PFSK-1 (cell line): ENCODE results near the gene MYO1E.

Experiments
- POLR2AphosphoS5 ChIP-seq: IDR thresholded peaks from 2 replicates; pipeline ENCODE4 v1.6.1; 2012; ENCODE audit warnings: low read depth, mild to moderate bottlenecking, control low read depth, low read length, moderate library complexity
- REST ChIP-seq, 2 experiments: IDR thresholded peaks; 2 replicates each; pipeline versions ENCODE4 v1.6.1 to v1.8.0; 2011 to 2012; ENCODE audit warnings: low read depth in 2 of 2, low read length in 2 of 2, control low read depth in 1 of 2, inconsistent platforms in 1 of 2, mild to moderate bottlenecking in 1 of 2, moderate library complexity in 1 of 2; ENCODE audit not compliant: insufficient read depth in 1 of 2
- SIN3A ChIP-seq: IDR thresholded peaks from 2 replicates; pipeline ENCODE4 v1.6.1; 2012; ENCODE audit warnings: mild to moderate bottlenecking, low read length, moderate library complexity, borderline replicate concordance; ENCODE audit not compliant: insufficient read depth
- TAF1 ChIP-seq: IDR thresholded peaks from 2 replicates; pipeline ENCODE4 v1.6.1; 2012; ENCODE audit warnings: low read length, control low read depth, borderline replicate concordance; ENCODE audit not compliant: insufficient read depth

GRCh38 chr15:59407946-59408345 is 35.3 kb upstream of the MYO1E start:
- TF ChIP-seq TAF1 = no peak
- TF ChIP-seq REST (IDR thresholded peaks at IDR 0.05; ENCODE audit: insufficient read depth in 1 of 2, low read depth in 2 of 2, low read length in 2 of 2) = no peak
- TF ChIP-seq SIN3A = no peak
- no peak for TF ChIP-seq POLR2AphosphoS5
